GM12878 (cell line): ENCODE data around the gene PITPNM3. TPM values are rescaled to one million over a fixed set of nuclear protein-coding genes. Genes with fewer than 3 reads are reported as not detected.

ENCODE experiments used
- ATAC-seq: fragments of 200-7000 bp; cut with Tn5 transposase; 3 replicates; pipeline ENCODE4 v1.9.1; 2020; ENCODE audit warnings: mild to moderate bottlenecking, moderate library complexity
- BruUV-seq: library from RNA; stranded (reverse); fragments of 400-500 nt; replicated peaks from 2 replicates; lab custom pipeline; 2021; lab: Mats Ljungman, UMichigan
- CTCF ChIA-PET: fragments of 300-600 bp; sonication (Branson Sonifier 250); formaldehyde crosslinking; extraction: SDS; loops from one replicate; lab custom pipeline; 2021; ENCODE audit warnings: inconsistent platforms; lab: Yijun Ruan, JAX
- POLR2A ChIA-PET: fragments of 350-600 bp; formaldehyde crosslinking; extraction: SDS; loops from one replicate; lab custom pipeline; 2021; ENCODE audit warnings: inconsistent platforms; lab: Charles Lee
- RAD21 ChIA-PET: fragments of 300-600 bp; sonication (Branson Sonifier 250); formaldehyde crosslinking; loops from one replicate; lab custom pipeline; 2023; ENCODE audit warnings: antibody characterized with exemption; ENCODE audit not compliant: unreplicated experiment; lab: Charles Lee
- SMC1A ChIA-PET: fragments of 300-600 bp; sonication (Branson Sonifier 250); formaldehyde crosslinking; loops from one replicate; lab custom pipeline; 2023; ENCODE audit not compliant: unreplicated experiment, uncharacterized antibody; lab: Charles Lee
- DNase-seq: peaks from one replicate; pipeline ENCODE4 v3.0.0-alpha.2; 2011; ENCODE audit warnings: low read depth, low spot score
- FAIRE-seq: peaks from 3 replicates; lab custom pipeline; 2011; peaks lifted over from hg19 to GRCh38; lab: Jason Lieb, UNC
- H2AFZ ChIP-seq: 2 replicates; pipeline ENCODE4 v1.6.0; 2011; ENCODE audit warnings: low read depth, low read length, control low read depth; ENCODE audit not compliant: control insufficient read depth
- H3K27ac ChIP-seq: 2 replicates; pipeline ENCODE4 v1.5.1; 2011; ENCODE audit warnings: control low read depth; ENCODE audit not compliant: control insufficient read depth, insufficient read depth
- H3K27me3 ChIP-seq, 2 experiments: replicated peaks in 1 of 2; 2 replicates each; pipeline versions ENCODE4 v1.6.0 to v1.6.1; 2011; ENCODE audit warnings: low read length in 1 of 2; ENCODE audit not compliant: control insufficient read depth in 2 of 2, insufficient read depth in 2 of 2
- H3K36me3 ChIP-seq, 2 experiments: 2 replicates each; pipeline ENCODE4 v1.5.1; 2011; ENCODE audit warnings: low read length in 1 of 2; ENCODE audit not compliant: control insufficient read depth in 2 of 2, insufficient read depth in 2 of 2
- H3K4me1 ChIP-seq: 2 replicates; pipeline ENCODE4 v1.6.1; 2011; ENCODE audit warnings: mild to moderate bottlenecking, low read length, moderate library complexity, mixed read lengths; ENCODE audit not compliant: control insufficient read depth, insufficient read depth
- H3K4me2 ChIP-seq: 2 replicates; pipeline ENCODE4 v1.6.0; 2011; ENCODE audit warnings: control low read depth; ENCODE audit not compliant: control insufficient read depth, insufficient read depth
- H3K4me3 ChIP-seq: fragments of 200-600 bp; sonication (generic); 2 replicates; pipeline ENCODE4 v1.5.1; 2016
- H3K79me2 ChIP-seq: 2 replicates; pipeline ENCODE4 v1.6.0; 2011; ENCODE audit warnings: low read length; ENCODE audit not compliant: control insufficient read depth, insufficient read depth
- H3K9ac ChIP-seq: 2 replicates; pipeline ENCODE4 v1.8.0; 2011; ENCODE audit warnings: low read length, control low read depth, mixed read lengths; ENCODE audit not compliant: control insufficient read depth, insufficient read depth
- H3K9me3 ChIP-seq: replicated peaks from 3 replicates; pipeline ENCODE4 v1.5.1; 2011; ENCODE audit warnings: mild to moderate bottlenecking, low read length; ENCODE audit not compliant: control insufficient read depth, insufficient read depth
- H4K20me1 ChIP-seq: 2 replicates; pipeline ENCODE4 v1.6.0; 2011; ENCODE audit not compliant: control insufficient read depth, insufficient read depth
- BACH1 ChIP-seq: fragments of 450-650 bp; IDR thresholded peaks from 2 replicates; pipeline ENCODE4 v1.6.1; 2017; ENCODE audit warnings: mild to moderate bottlenecking, borderline replicate concordance
- BHLHE40 ChIP-seq, 2 experiments: fragments of 450-650 bp in 1 of 2; IDR thresholded peaks; 2 replicates each; pipeline ENCODE4 v1.6.1; 2011 to 2017; ENCODE audit warnings: low read depth in 2 of 2, borderline replicate concordance in 1 of 2, improper control_type of control experiment in 1 of 2, low read length in 1 of 2, mild to moderate bottlenecking in 1 of 2
- CBFB ChIP-seq: IDR thresholded peaks from 2 replicates; pipeline ENCODE4 v1.6.1; 2016; ENCODE audit warnings: antibody characterized with exemption, low read depth
- CREM ChIP-seq: IDR thresholded peaks from 2 replicates; pipeline ENCODE4 v1.6.1; 2014; ENCODE audit warnings: antibody characterized with exemption, low read depth
- EED ChIP-seq: sonication (generic); IDR thresholded peaks from 2 replicates; pipeline ENCODE4 v1.6.1; 2016; ENCODE audit warnings: antibody characterized with exemption, low read depth
- ETV6 ChIP-seq, 2 experiments: fragments of 450-650 bp in 1 of 2; IDR thresholded peaks in 1 of 2; conservative IDR thresholded peaks in 1 of 2; 2 replicates each; pipeline ENCODE4 v1.6.1; 2014; ENCODE audit warnings: antibody characterized with exemption in 1 of 2, borderline replicate concordance in 1 of 2, low read depth in 1 of 2, mild to moderate bottlenecking in 1 of 2, moderate library complexity in 1 of 2
- FOS ChIP-seq: IDR thresholded peaks from 3 replicates; pipeline ENCODE4 v1.6.1; 2011; ENCODE audit warnings: borderline replicate concordance; ENCODE audit not compliant: insufficient read length; ENCODE audit errors: extremely low read depth
- IRF4 ChIP-seq: IDR thresholded peaks from 2 replicates; pipeline ENCODE4 v1.6.1; 2011; ENCODE audit warnings: low read depth, low read length
- MEF2B ChIP-seq: fragments of 450-650 bp; IDR thresholded peaks from 2 replicates; pipeline ENCODE4 v1.6.1; 2018; ENCODE audit warnings: mild to moderate bottlenecking, moderate library complexity; ENCODE audit not compliant: partially characterized antibody, poor library complexity, severe bottlenecking
- MLLT1 ChIP-seq: fragments of 450-650 bp; IDR thresholded peaks from 2 replicates; pipeline ENCODE4 v1.6.1; 2016; ENCODE audit warnings: mild to moderate bottlenecking
- MTA2 ChIP-seq: fragments of 450-650 bp; IDR thresholded peaks from 2 replicates; pipeline ENCODE4 v1.6.1; 2016; ENCODE audit warnings: low read depth, mild to moderate bottlenecking, moderate library complexity
- RUNX3 ChIP-seq: IDR thresholded peaks from 2 replicates; pipeline ENCODE4 v1.6.1; 2012; ENCODE audit warnings: low read length, inconsistent platforms
- SREBF1 ChIP-seq: IDR thresholded peaks from 2 replicates; pipeline ENCODE4 v1.6.1; 2012; ENCODE audit warnings: mild to moderate bottlenecking, low read length
- WGBS: methylation state at CpG from one replicate; pipeline ENCODE4 v1.1.6; 2016; ENCODE audit warnings: low lambda C conversion rate; ENCODE audit not compliant: insufficient replicate concordance, insufficient coverage; ENCODE audit errors: missing lambda C conversion rate; 5-methylcytosine and 5-hydroxymethylcytosine counted together
- in situ Hi-C: fragments of 300-500 bp; cut with MboI; formaldehyde crosslinking; loops from 9 replicates; pipeline ENCODE4 v1.14.3; 2018; ENCODE audit warnings: mixed read lengths
- intact Hi-C: fragments of 100-400 bp; cut with micrococcal nuclease; formaldehyde crosslinking; loops from one replicate; pipeline ENCODE4 v1.14.2; 2022; ENCODE audit not compliant: unreplicated experiment
- polyA plus RNA-seq, 11 experiments: library from polyadenylated mRNA; depleted of rRNA in 4 of 11; unstranded in 6 of 11; stranded (reverse) in 5 of 11; fragments of >200 nt; fragmentation: Nextera tagmentation in 4 of 11; fragmentation: Illumina TruSeq in 1 of 11; extraction: Ambion mirVana in 4 of 11; extraction: Trizol in 1 of 11; gene quantifications; 1 replicate in 1 of 11; 2 replicates in 10 of 11; pipeline versions ENCODE4 v1.2.1 to v1.2.3, GENCODE V29; 2011 to 2016; ENCODE audit warnings: inconsistent platforms in 2 of 11, missing spikeins in 2 of 11, low read depth in 1 of 11
- total RNA-seq, 4 experiments: library from RNA; depleted of rRNA in 3 of 4; stranded (reverse); fragments of >200 nt in 3 of 4; fragmentation: Illumina TruSeq in 1 of 4; extraction: Trizol in 1 of 4; gene quantifications; 2 replicates each; pipeline versions ENCODE4 v1.2.1 to v1.2.3, GENCODE V29; 2013 to 2021

Gene PITPNM3
- total and polyA plus RNA-seq, 10 of the 15 experiments (the other 5 are each of a cell fraction or from before 2014, with no cell fraction given) = 0.02 to 0.49 (median 0.19) TPM; not detected in 1

GRCh38 chr17:6452471-6453266 lies 103.7 kb downstream of the PITPNM3 start:
- no peaks in the 10 kb centered on the region for H4K20me1 ChIP-seq
- 45% methylated on average over 10 of the region's 10 CpGs for WGBS
- no peak overlapping the region for H2AFZ ChIP-seq
- no peak overlapping the region for H3K4me3 ChIP-seq
- CTCF ChIA-PET = interaction anchor here (1.2 to 1.5 kb wide), 2 partner anchors 20 to 163 kb away, joined by 3 read pairs; no protein-coding TSS in a partner anchor
- DNase-seq = no peak
- no peaks in the 10 kb centered on the region for H3K79me2 ChIP-seq
- peak; percentile 32; the same call in 2 of the 3 replicates for ATAC-seq
- peaks cover 0 to 3% of the 10 kb centered on the region in 2 experiments; a peak in 1 of 4 replicates for H3K36me3 ChIP-seq
- peak; percentile 97 for FAIRE-seq
- TF ChIP-seq BHLHE40 (IDR thresholded peaks at IDR 0.05; ENCODE audit: borderline replicate concordance in 1 of 2, low read depth in 2 of 2, low read length in 1 of 2) (peak in 1 of 2 experiments; percentile 8; a peak in 1 of 4 replicates), IRF4 (peak; percentile 64; the same call in 1 of the 2 replicates), CREM (peak; percentile 61; the same call in 1 of the 2 replicates), CBFB (peak; percentile 42; the same call in 1 of the 2 replicates), BACH1 (no peak), EED (peak; percentile 58), MEF2B (peak; percentile 42), SREBF1 (no peak), FOS (no peak), RUNX3 (peak; percentile 95), MTA2 (0 out of 2 replicates have a peak, but pooled peaks have one; percentile 21), MLLT1 (0 out of 2 replicates have a peak, but pooled peaks have one; percentile 54), ETV6 (conservative IDR thresholded peaks at IDR 0.05 in 1 of 2, IDR thresholded peaks at IDR 0.05 in 1 of 2; ENCODE audit: borderline replicate concordance in 1 of 2, low read depth in 1 of 2) (0 out of 4 replicates have a peak, but pooled peaks of 1 of the 2 experiments have one; percentile 44)
- TF ChIP-seq, all 136 proteins: peak for 10
- no TSS peak for BruUV-seq
- ChIA-PET SMC1A (no interaction called here), RAD21 (interaction anchor here (0.7 kb wide), 1 partner anchor 196 kb away, joined by 3 read pairs; no protein-coding TSS in a partner anchor), POLR2A (interaction anchor here (0.5 kb wide), 1 partner anchor 1230 kb away, joined by 3 read pairs; no protein-coding TSS in a partner anchor)
- intact Hi-C loops = no loop called here
- in situ Hi-C loops = no loop called here
- H3K4me1 ChIP-seq = peaks cover 43% of the 10 kb centered on the region
- no peak overlapping the region for H3K9ac ChIP-seq
- no peaks in the 10 kb centered on the region for H3K9me3 ChIP-seq
- H3K27me3 ChIP-seq = no peaks in the 10 kb centered on the region; a peak in 1 of 4 replicates
- peak overlapping the region; percentile 11; the same call in 1 of the 2 replicates for H3K4me2 ChIP-seq
- H3K27ac ChIP-seq = no peak overlapping the region
